ENCODE results near the gene FAM151B.

The FAM151B gene

DNA sequence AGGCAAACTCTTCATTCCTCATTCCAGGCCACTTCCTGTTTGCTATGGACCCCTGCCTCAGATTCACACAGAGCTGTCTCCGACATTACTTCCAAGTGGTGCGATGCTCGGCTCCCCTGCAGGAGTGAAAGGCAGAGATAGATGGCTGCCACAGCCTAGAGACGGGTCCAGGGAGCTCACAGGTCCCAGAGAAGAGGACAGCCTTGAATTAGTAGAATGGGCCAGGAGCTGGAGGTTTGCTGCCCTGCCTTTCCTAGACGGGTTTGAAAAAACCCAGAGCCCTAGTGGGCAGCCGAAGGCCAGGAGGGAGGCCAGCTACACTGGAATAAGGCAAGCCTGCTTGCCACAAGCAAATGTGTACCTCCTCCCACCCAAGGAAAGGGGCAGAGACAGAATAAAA is 80.4 kb downstream of the FAM151B start:
- H3K9ac ChIP-seq = no peak overlapping the region
- TF ChIP-seq, protein P1, sequence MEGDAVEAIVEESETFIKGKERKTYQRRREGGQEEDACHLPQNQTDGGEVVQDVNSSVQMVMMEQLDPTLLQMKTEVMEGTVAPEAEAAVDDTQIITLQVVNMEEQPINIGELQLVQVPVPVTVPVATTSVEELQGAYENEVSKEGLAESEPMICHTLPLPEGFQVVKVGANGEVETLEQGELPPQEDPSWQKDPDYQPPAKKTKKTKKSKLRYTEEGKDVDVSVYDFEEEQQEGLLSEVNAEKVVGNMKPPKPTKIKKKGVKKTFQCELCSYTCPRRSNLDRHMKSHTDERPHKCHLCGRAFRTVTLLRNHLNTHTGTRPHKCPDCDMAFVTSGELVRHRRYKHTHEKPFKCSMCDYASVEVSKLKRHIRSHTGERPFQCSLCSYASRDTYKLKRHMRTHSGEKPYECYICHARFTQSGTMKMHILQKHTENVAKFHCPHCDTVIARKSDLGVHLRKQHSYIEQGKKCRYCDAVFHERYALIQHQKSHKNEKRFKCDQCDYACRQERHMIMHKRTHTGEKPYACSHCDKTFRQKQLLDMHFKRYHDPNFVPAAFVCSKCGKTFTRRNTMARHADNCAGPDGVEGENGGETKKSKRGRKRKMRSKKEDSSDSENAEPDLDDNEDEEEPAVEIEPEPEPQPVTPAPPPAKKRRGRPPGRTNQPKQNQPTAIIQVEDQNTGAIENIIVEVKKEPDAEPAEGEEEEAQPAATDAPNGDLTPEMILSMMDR (IDR thresholded peaks at IDR 0.05) = no peak
- H3K4me3 ChIP-seq (ENCODE audit: low read depth, low read length) = no peak overlapping the region
- H3K4me2 ChIP-seq (ENCODE audit: low read length) = no peak overlapping the region
- no peaks in the 10 kb centered on the region for H3K4me1 ChIP-seq
- no peaks in the 10 kb centered on the region for H3K36me3 ChIP-seq (ENCODE audit: control insufficient read depth, insufficient read depth, low read length)
- no peak overlapping the region for H2AFZ ChIP-seq
- no peaks in the 10 kb centered on the region for H3K27me3 ChIP-seq (ENCODE audit: control insufficient read depth, insufficient read depth, low read length)
- no peaks in the 10 kb centered on the region for H3K9me3 ChIP-seq (ENCODE audit: control insufficient read depth, low read length)
- H3K79me2 ChIP-seq = no peaks in the 10 kb centered on the region
- H3K27ac ChIP-seq = no peak overlapping the region

DNA sequence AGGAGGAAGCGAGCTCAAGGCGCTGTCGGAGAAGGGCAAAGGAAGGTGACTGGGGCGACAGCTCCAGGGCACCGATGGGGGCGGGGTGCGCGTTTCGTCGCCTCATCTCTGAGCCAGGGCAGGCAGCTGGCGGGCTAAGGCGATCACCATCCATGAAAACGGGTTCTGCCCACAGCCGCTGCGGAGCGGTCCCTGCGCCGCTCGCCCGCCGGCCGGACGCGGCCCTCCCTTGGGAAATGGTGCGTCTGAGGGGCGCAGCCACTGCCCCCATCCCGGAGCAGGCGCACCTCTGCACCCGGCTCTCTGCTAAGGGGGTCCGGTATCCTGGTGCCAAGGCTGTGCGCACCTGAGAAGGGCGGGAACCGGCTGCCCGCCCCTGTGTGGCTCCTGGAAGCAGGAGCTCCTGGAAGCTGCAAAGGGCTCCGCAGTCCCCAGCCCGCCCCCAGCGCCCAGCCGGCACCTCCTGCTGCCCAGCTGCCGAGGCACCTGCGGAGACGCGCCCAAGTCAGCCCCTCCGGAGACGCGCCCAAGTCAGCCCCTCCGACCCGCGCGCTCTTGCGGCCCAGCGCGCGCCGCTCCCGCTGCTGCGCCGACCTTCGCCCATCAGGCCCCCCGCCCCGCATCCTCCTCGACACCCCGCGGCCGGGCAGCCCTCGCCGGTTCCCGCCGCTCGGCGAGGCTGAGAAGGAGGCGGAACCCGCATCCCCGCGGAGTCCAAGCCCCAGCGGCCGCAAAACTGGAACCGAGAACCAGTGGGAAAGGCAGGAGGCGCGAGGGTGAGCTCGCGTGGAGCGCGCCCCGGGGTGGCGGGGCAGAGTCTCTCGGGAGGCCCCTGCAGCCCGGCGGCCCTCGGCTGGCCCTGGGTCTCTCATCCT is 81.4 kb downstream of the FAM151B start:
- no peak overlapping the region for H3K9ac ChIP-seq
- H3K4me2 ChIP-seq (ENCODE audit: low read length) = peak overlapping the region; percentile 50
- no peaks in the 10 kb centered on the region for H3K27me3 ChIP-seq (ENCODE audit: control insufficient read depth, insufficient read depth, low read length)
- H3K9me3 ChIP-seq (ENCODE audit: control insufficient read depth, low read length) = no peaks in the 10 kb centered on the region
- peak overlapping the region; percentile 9 for H3K4me3 ChIP-seq (ENCODE audit: low read depth, low read length)
- H2AFZ ChIP-seq = peak overlapping the region; percentile 56
- TF ChIP-seq, protein P1 (IDR thresholded peaks at IDR 0.05) = no peak
- no peaks in the 10 kb centered on the region for H3K36me3 ChIP-seq (ENCODE audit: control insufficient read depth, insufficient read depth, low read length)
- no peak overlapping the region for H3K27ac ChIP-seq
- no peaks in the 10 kb centered on the region for H3K4me1 ChIP-seq
- H3K79me2 ChIP-seq = no peaks in the 10 kb centered on the region

DNA sequence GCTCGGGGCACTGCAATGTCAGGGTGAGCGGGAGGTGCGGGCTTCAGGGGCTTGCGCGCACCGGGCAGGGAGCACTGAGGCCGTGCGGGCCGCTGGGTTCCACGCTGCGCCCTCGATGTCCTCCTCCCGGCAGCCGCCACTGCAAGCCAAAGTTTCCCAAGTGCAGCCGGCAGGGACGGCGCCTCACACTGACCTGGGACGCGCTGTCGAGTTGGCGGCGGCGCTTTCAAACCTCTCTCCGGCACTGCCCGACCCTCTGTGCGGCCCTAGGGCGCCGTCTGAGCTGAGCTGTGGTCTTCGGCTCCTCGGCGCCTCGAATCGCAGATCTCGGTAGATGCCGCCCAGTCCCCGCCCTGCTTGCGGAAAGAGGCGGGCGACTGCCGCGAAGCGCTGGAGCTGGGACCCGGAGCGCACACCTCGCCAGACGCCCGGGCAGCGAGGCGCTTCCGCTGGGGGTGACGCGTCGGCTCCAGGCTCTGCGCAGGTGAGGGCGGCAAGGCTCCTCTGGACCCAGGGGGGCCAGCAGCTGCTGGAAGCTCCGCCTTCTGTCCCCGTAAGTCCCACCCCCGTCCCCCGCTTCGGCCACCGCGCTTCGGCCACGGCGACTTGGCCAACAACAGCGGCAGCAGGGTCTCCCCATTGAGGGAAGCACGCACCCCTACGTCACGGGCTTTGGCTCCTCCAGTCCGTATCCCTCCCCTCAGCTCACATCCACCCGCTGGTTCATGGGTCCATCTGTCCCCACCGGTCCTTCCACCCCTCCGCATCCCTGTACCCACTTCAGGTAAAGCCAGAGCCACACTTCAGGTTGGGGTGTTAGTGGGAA is 82.3 kb downstream of the FAM151B start, which contains the start of gene ANKRD34B:
Gene ANKRD34B, minus strand, starts transcription at position 320 of the 826 bp plus-strand sequence. CDS start 10,261 bp downstream, outside the sequence.
- Histone ChIP-seq H2AFZ (peak within 1 kb of the TSS; percentile 56), H3K79me2 (no peaks in the 10 kb centered on the region), H3K9ac (no peak within 1 kb of the TSS), H3K4me2 (ENCODE audit: low read length) (peak within 1 kb of the TSS; percentile 50), H3K36me3 (ENCODE audit: control insufficient read depth, insufficient read depth, low read length) (no peaks in the 10 kb centered on the region), H3K4me3 (ENCODE audit: low read depth, low read length) (peak within 1 kb of the TSS; percentile 9), H3K27ac (no peak within 1 kb of the TSS), H3K27me3 (ENCODE audit: control insufficient read depth, insufficient read depth, low read length) (no peaks in the 10 kb centered on the region), H3K4me1 (no peaks in the 10 kb centered on the region), H3K9me3 (ENCODE audit: control insufficient read depth, low read length) (no peaks in the 10 kb centered on the region)
- TF ChIP-seq, protein P1 (IDR thresholded peaks at IDR 0.05) = no peak

DNA sequence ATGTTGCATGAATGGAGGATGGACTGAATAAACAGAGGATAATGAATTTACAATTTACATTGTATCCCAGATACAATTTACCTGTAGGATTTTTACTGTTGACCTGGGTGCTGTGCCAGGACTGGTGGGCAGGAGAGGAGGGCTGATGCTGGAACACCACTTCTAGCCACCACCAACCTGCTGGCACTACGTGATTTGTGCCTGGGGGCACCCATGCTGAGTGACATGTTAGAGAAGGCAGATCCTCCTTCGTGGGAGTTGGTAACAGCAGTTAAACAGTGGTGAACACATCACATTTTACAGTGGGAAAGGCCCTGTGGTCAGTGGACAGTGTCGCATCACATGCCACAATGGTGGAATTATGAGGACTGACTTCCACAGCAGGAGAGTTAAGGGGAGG is 85.2 kb downstream of the FAM151B start:
- TF ChIP-seq, protein P1 (IDR thresholded peaks at IDR 0.05) = no peak
- H3K9ac ChIP-seq = no peak overlapping the region
- no peaks in the 10 kb centered on the region for H3K36me3 ChIP-seq (ENCODE audit: control insufficient read depth, insufficient read depth, low read length)
- no peaks in the 10 kb centered on the region for H3K4me1 ChIP-seq
- H3K27me3 ChIP-seq (ENCODE audit: control insufficient read depth, insufficient read depth, low read length) = no peaks in the 10 kb centered on the region
- no peak overlapping the region for H3K4me3 ChIP-seq (ENCODE audit: low read depth, low read length)
- H2AFZ ChIP-seq = no peak overlapping the region
- no peaks in the 10 kb centered on the region for H3K9me3 ChIP-seq (ENCODE audit: control insufficient read depth, low read length)
- no peak overlapping the region for H3K27ac ChIP-seq
- no peaks in the 10 kb centered on the region for H3K79me2 ChIP-seq
- no peak overlapping the region for H3K4me2 ChIP-seq (ENCODE audit: low read length)

Data from parathyroid adenoma (tissue), 2 donors.